ENCODE data around the gene RGS11. TPM values are rescaled to one million over a fixed set of nuclear protein-coding genes. Genes with fewer than 3 reads are reported as not detected.

Gene RGS11
- total and polyA plus RNA-seq, 9 of the 15 experiments (the other 6 are each of a cell fraction or from before 2014, with no cell fraction given): not detected

DNA sequence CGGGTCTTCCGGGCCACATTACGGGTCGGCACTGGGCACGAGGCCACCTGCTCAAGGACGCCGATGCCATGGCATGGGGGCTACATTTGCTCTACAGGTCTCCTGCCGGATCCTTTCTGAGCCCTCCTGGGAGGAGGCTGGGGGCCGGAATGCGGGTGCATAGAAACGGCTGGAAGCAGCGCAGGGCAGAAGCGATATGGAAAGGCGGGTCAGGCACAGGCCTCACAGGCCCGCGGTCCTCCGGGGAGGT lies 48.4 kb upstream of the RGS11 start (continued):
- TF ChIP-seq, protein P1, sequence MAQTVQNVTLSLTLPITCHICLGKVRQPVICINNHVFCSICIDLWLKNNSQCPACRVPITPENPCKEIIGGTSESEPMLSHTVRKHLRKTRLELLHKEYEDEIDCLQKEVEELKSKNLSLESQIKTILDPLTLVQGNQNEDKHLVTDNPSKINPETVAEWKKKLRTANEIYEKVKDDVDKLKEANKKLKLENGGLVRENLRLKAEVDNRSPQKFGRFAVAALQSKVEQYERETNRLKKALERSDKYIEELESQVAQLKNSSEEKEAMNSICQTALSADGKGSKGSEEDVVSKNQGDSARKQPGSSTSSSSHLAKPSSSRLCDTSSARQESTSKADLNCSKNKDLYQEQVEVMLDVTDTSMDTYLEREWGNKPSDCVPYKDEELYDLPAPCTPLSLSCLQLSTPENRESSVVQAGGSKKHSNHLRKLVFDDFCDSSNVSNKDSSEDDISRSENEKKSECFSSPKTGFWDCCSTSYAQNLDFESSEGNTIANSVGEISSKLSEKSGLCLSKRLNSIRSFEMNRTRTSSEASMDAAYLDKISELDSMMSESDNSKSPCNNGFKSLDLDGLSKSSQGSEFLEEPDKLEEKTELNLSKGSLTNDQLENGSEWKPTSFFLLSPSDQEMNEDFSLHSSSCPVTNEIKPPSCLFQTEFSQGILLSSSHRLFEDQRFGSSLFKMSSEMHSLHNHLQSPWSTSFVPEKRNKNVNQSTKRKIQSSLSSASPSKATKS (CRISPR knock-in tag; IDR thresholded peaks at IDR 0.05): no peak
- TF ChIP-seq RBM15 (IDR thresholded peaks at IDR 0.05; ENCODE audit: insufficient read depth, low read length) (no peak), TRIM28 (IDR thresholded peaks at IDR 0.05) (no peak), ZNF140 (CRISPR knock-in tag; IDR thresholded peaks at IDR 0.05) (no peak), KHSRP (IDR thresholded peaks at IDR 0.05) (no peak), XRCC4 (IDR thresholded peaks at IDR 0.05; ENCODE audit: extremely low read depth, insufficient read depth, insufficient read length) (no peak), NCOA6 (IDR thresholded peaks at IDR 0.05) (no peak), NFIC (IDR thresholded peaks at IDR 0.05) (no peak), ZFX (CRISPR knock-in tag; IDR thresholded peaks at IDR 0.05) (peak; percentile 89), CBFA2T3 (IDR thresholded peaks at IDR 0.05) (no peak), ATF1 (CRISPR knock-in tag; IDR thresholded peaks at IDR 0.05) (no peak), ATF1 (tag; IDR thresholded peaks at IDR 0.05) (no peak), GATA2 (CRISPR knock-in tag; IDR thresholded peaks at IDR 0.05) (no peak), ZNF408 (CRISPR knock-in tag; IDR thresholded peaks at IDR 0.05; ENCODE audit: low read depth) (no peak)
- TF ChIP-seq, protein P2, sequence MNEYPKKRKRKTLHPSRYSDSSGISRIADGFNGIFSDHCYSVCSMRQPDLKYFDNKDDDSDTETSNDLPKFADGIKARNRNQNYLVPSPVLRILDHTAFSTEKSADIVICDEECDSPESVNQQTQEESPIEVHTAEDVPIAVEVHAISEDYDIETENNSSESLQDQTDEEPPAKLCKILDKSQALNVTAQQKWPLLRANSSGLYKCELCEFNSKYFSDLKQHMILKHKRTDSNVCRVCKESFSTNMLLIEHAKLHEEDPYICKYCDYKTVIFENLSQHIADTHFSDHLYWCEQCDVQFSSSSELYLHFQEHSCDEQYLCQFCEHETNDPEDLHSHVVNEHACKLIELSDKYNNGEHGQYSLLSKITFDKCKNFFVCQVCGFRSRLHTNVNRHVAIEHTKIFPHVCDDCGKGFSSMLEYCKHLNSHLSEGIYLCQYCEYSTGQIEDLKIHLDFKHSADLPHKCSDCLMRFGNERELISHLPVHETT (CRISPR knock-in tag; conservative IDR thresholded peaks at IDR 0.05 in 1 of 2, IDR thresholded peaks at IDR 0.05 in 1 of 2): no peak
- TF ChIP-seq, protein P3, sequence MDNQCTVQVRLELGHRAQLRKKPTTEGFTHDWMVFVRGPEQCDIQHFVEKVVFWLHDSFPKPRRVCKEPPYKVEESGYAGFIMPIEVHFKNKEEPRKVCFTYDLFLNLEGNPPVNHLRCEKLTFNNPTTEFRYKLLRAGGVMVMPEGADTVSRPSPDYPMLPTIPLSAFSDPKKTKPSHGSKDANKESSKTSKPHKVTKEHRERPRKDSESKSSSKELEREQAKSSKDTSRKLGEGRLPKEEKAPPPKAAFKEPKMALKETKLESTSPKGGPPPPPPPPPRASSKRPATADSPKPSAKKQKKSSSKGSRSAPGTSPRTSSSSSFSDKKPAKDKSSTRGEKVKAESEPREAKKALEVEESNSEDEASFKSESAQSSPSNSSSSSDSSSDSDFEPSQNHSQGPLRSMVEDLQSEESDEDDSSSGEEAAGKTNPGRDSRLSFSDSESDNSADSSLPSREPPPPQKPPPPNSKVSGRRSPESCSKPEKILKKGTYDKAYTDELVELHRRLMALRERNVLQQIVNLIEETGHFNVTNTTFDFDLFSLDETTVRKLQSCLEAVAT (IDR thresholded peaks at IDR 0.05): no peak
- TF ChIP-seq, protein P4, sequence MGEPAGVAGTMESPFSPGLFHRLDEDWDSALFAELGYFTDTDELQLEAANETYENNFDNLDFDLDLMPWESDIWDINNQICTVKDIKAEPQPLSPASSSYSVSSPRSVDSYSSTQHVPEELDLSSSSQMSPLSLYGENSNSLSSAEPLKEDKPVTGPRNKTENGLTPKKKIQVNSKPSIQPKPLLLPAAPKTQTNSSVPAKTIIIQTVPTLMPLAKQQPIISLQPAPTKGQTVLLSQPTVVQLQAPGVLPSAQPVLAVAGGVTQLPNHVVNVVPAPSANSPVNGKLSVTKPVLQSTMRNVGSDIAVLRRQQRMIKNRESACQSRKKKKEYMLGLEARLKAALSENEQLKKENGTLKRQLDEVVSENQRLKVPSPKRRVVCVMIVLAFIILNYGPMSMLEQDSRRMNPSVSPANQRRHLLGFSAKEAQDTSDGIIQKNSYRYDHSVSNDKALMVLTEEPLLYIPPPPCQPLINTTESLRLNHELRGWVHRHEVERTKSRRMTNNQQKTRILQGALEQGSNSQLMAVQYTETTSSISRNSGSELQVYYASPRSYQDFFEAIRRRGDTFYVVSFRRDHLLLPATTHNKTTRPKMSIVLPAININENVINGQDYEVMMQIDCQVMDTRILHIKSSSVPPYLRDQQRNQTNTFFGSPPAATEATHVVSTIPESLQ (CRISPR knock-in tag; IDR thresholded peaks at IDR 0.05): 0 out of 2 replicates have a peak, but pooled peaks have one; percentile 67
